Left renal pelvis (tissue), 4 donors: ENCODE measurements around the gene GGN. TPM values are rescaled to one million over a fixed set of nuclear protein-coding genes. Genes with fewer than 3 reads are reported as not detected.
"Not testable (repeated sequence)": the region's sequence is repeated elsewhere in the genome, so short reads cannot be mapped to it uniquely, and the experiment has no call there.

Experiments used
- DNase-seq, 4 donors: peaks; one replicate each; pipeline ENCODE4 v3.0.0-alpha.2; 2013; ENCODE audit warnings: low read depth in 4 of 4, low spot score in 3 of 4
- polyA plus RNA-seq, 4 donors: library from polyadenylated mRNA; unstranded; fragments of 120-200 nt; gene quantifications; one replicate each; pipeline ENCODE4 v1.2.1, GENCODE V29; 2013; ENCODE audit not compliant: insufficient read length in 4 of 4

Gene GGN, protein sequence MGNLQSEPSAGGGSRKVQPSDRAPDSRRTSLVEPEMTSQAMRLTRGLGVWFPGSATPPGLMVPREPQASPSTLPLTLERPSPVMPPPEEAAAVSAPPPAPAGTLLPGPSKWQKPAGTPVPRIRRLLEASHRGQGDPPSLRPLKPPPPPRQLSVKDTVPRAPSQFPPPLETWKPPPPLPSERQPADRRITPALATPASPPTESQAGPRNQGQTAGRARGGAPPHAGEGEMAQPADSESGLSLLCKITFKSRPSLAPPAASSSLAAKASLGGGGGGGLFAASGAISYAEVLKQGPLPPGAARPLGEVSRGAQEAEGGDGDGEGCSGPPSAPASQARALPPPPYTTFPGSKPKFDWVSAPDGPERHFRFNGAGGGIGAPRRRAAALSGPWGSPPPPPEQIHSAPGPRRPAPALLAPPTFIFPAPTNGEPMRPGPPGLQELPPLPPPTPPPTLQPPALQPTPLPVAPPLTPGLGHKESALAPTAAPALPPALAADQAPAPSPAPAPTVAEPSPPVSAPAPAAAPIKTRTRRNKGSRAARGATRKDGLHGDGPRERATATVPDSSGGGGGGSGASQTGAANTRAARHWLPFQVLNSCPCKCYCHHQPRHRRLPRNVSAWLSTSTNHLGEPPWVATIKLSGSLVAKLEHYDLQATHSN
- under 1 TPM; 0.19 to 0.92 (median 0.56) TPM for polyA plus RNA-seq

DNA sequence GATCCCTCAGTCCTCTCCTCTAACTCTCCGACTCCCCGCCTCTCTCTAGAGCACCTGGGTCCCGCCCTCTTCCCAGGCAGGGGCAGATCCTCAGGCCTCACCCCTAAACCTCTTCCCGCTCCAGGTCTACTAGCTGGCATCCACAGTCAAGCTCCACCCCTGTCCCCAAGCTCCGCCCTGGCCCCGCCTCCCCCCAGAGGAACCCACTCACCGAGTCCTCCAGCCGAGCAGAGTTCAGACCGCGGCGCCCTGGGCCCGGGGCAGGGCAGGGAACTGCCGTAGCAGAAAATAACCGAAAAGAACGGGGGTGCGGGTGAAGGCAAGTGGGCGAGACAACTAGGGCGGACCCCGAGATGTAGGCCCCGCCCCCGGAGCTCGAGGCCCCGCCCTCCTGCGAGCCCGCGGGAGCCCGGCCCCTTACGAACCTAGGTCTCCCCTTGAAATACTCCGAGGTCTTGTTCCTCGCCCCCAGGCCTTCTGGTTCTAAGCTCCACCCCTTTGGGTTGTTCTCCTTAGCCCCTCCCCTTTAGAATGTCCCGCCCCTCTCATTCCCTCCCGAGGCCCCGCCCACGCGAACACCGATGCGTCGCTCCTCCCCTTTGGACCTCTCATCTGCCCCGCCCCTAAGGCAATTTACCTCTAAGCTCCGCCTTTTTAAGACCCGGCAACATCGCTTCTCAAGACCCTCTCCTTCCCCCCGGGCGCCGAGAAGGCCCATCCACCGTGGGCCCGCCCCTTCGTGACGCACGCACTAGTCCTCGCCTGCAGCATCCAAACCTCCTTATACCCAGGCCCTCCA, at the start of gene GGN:
Gene GGN (minus strand): TSS at position 485 of the 799 bp plus-strand sequence. CDS start 773 bp downstream, outside the sequence.
- DNase-seq: peak in 2 of 4 donors; percentile 44 to 49

DNA sequence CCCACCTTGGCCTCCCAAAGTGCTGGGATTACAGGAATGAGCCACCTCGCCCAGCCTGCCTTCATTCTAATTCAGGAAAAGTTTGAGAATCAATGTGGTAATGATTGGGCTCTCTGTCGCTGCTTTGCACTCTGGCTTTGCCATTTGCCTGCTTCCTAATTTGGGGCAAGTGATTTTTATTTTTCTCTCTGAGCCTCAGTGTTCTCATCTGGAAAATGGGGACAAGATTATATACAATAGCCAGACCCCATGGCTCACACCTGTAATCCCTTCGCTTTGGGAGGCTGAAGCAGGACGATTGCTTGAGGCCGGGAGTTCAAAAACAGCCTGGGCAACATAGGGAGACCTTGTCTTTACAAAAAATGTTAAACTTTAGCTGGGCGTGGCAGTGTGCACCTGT, 49.5 kb upstream of the GGN start:
- DNase-seq: no peak

DNA sequence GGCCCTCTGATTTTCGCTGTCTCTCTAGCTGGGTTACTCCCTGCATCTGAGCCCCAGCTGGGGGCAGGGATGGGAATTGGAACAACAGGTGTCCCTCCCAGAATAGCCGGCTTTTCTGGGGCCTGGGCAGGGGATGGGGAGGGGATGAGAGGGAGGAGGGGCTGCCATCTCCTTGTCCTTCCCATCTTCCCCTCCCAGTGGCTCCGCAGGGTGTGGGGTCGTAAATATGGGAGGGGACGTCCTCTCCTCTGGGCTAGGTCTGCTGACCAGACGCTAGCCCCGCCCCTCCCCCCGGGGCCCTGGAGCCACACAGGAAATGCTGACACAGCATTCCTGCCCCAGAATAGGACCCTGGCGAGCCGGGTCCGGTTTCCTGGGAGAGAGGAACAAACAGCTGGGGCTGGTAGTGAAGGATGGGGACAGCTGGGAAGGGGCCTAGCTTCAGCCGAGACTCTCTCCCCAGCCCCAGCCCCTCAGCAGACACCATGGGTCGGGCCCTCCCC, 46.8 kb upstream of the GGN start:
- peak in 2 of 4 donors; percentile 26 to 36 for DNase-seq

DNA sequence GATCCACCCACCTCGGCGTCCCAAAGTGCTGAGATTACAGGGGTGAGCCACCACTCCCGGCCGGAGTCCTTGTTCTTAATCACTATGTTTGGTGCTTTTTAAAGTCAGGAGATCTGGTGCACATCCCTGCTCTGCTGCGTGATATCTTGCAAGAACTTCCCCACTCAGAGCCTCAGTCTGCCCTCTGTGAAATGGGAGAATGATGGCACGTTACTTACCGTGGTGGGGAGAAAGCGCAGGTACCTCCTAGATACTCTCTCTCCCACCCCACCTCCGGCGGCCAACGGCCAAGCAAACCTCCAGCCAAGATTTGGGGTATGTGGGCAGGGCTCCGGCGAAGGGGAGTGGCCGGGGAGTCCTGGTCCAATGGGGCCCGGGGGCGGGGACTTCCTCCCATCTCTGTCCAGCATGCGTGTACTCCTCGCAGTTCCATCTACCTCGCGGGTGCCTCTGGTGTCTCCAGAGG, 45.5 kb upstream of the GGN start, which contains the start of gene RYR1:
Gene RYR1 (plus strand): TSS at position 424 of the 466 bp plus-strand sequence. CDS start 139 bp downstream, outside the sequence.
- DNase-seq: no peak

DNA sequence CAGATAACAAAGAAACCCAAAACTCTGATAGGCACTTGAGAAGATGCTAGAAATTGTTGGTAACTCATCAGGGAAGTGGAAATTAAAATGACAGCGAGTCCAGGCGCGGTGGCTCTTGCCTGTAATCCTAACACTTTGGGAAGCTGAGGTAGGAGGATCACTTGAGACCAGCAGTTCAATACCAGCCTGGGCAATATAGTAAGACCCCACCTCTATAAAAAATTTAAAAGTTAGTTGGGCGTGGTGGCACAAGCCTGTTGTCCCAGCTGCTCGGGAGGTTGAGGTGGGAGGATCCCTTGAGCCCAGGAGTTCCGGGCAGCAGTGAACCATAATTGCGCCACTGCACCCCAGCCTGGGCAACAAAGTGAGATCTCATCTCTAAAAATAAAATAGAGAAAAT, 43.1 kb upstream of the GGN start:
- no peak for DNase-seq

DNA sequence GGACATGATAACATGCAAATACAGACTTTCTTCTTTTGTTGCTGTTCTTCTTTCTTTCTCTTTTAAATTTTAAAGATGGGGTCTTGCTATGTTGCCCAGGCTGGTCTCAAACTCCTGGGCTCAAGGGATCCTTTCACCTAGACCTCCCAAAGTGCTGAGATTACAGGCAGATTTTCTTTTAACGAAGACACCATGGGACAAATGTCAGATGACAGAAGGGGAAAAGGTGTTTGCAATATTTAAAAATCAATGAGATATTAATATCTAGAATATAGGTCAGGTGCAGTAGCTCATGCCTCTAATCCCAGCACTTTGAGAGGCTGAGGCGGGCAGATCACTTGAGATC, 42.0 kb upstream of the GGN start:
- no peak for DNase-seq

DNA sequence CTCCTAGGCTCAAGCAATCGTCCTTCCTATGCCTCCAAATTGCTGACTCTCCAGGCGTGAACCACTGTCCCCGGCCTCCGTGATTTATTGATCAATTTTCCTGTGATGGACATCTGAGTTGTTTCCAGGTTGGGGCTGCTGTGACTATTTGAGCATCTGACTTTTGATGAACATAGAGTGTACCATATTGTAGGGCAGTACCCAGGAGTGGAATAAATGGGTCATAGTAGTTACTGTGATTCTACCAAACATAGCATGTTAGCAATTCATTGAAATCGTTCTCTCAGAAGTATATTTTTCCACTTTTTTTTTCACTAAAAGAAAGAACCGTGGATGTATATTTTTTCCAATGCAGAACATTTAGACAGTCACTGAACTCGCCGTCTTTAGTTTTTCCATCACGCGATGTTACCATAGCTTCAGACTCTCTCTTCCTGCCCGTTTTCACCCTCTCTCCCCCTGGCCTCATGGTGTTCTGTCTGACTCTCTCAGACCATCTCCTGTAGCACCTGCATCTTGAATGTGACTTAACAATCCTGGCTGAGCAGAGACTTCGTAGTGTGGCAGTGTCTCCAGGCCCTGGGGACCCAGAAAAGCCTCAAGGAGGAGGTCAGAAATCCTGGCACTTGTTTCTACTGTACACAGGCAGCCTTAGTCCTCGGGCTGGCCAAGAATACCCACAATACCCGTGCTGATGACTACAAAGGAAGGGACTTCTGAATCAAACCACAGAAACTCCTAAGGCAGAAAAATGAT, 41.4 kb upstream of the GGN start:
- no peak for DNase-seq

DNA sequence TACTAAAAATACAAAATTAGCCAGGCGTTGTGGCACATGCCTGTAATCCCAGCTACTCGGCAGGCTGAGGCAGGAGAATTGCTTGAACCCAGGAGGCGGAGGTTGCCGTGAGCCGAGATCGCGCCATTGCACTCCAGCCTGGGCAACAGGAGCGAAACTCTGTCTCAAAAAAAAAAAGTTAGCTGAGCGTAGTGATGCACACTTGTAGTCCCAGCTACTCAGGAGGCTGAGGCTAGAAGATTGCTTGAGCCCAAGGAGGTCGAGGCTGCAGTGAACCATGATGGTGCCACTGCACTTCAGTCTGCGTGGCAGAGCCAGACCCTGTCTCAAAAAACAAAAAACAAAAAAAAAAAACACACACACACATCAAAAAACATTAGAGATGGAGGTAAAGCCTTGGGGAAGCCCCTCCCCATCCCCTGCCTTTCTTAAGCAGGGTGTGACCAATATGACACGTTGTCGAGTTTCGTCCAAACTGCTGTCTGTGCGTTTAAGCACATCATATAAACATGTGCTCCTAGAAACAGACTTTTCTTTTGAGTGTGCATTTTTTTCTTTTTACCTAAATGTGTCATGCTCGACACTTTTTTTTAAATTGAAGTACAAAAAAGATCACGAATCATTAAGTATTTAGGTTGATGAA, 39.3 kb upstream of the GGN start:
- not testable (repeated sequence) for DNase-seq

DNA sequence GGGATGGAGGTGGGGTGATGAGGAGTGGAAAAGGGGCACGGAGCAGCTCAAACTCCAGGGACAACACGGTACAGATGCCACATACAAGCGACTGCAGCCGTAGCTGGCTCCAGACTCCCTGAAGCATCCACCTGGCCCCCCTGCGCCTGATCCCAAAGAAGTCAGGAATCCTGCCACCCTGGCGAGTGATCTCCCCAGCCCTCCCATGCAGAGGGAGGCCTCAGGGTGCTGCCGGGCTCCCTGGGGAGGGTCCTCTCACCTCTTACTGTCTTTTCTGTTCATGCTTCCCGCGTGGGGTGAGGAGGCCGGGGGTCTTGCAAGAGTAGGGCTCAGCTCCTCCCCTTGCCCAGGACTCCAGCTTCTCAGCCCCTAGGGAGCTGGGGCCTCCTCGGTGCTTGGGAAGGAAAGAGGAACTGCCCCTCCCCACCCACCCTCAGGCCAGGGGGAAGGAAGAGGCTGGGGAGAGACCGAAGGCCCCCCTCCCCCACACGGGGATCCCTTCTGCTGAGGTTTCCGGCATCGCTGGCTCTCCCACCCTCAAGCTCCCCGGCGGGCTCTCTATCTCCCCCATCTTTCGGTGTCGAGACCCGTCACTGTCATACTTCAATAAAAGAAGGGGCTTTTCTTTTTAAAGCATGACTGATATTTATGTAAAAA, 38.1 kb upstream of the GGN start, which contains the start of gene RASGRP4:
Gene RASGRP4 (minus strand): TSS at position 410 of the 657 bp plus-strand sequence. CDS start 128 bp downstream, at position 282.
- DNase-seq: no peak

DNA sequence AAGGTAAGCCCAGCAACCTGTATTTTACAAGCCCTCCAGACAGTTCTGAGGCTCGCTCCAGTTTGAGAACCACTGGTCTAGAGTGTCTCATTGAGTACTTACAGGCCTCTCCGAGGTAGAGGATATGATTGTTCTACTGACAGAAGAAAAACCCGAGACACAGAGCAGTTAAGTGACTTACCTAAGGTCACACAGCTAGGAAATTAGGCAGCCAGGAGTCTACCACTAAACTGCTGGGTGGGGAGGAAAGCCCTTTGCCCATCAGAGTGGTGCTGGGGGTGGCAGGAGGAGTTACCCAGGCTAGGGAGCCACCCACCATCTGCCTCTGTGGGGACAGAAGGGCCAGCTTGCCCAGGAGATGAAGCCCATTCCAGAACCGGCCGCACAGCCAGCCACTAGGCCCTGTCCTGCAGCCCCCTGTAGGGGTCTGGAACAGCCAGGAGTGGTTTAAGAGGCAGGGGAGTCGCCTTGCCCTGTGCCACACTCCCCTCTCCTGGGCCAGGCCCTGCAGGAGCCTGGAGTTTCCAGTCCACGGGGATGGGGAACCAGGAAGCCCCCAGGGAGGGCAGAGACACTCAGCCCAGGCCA, 37.5 kb upstream of the GGN start:
- no peak for DNase-seq

DNA sequence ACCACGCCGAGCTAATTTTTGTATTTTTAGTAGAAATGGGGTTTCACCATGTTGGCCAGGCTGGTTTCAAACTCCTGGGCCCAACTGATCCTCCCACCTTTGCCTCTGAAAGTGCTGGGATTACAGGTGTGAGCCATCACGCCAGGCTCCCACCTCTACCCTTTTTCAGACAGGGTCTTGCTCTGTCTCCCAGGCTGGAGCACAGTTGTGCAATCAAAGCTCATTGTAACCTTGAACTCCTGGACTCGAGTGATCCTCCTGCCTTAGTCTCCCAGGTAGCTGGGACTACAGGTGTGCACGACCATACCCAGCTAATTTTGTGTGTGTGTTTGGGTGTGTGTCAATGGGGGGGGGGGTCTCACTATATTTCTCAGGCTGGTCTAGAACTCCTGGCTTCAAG, 36.4 kb upstream of the GGN start:
- DNase-seq: no peak

DNA sequence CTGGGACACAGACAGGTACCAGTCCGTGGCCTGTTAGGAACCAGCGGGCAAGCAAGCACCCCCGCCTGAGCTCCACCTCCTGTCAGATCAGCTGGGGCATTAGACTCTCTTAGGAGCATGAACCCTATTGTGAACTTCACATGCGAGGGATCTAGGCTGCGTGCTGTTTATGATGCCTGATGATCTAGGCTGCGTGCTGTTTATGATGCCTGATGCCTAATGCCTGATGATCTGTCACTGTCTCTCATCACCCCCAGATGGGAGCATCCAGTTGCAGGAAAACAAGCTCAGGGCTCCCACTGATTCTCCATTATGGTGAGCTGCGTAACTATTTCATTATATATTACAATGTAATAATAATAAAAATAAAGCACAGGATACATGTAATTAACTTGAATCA, 34.6 kb upstream of the GGN start:
- no peak for DNase-seq

DNA sequence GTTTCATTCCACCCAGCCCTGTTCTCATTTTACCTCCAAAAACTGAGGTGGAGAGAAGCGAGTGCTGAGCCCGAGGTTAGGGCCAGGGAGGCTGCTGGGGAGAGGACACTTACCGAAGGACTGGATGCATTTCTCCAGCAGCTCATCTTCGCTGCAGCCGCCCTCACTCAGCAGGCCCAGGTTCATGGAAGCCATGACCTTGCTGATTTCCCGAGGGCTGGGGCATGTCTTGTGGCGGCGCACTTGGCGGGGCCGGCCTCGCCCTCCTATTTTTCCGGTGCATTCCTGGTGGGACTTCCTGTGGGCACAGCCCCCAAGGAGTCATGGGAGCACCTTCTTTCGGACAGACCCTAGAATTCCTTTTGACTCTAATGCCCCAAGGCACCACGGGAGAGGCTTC, 34.0 kb upstream of the GGN start:
- no peak for DNase-seq

DNA sequence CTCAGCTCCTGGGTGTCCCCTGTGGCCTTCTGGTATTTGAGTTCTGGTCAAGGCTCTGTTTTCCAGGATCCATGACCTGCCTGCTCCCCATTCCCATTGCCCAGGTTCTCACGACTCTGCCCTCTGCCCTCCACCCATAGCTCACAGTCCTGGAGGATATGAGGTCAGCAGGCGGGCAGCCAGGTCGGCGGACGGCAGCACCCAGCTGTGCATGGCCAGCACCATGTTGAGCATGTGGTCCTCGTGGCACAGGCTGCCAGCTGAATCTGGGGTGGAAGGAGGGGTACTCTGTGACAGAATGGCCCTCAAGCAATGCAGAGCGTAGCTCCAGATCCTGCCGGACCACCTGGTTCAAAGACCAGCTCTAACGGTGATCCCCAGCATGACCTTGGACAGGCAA, 33.1 kb upstream of the GGN start:
- no peak for DNase-seq

DNA sequence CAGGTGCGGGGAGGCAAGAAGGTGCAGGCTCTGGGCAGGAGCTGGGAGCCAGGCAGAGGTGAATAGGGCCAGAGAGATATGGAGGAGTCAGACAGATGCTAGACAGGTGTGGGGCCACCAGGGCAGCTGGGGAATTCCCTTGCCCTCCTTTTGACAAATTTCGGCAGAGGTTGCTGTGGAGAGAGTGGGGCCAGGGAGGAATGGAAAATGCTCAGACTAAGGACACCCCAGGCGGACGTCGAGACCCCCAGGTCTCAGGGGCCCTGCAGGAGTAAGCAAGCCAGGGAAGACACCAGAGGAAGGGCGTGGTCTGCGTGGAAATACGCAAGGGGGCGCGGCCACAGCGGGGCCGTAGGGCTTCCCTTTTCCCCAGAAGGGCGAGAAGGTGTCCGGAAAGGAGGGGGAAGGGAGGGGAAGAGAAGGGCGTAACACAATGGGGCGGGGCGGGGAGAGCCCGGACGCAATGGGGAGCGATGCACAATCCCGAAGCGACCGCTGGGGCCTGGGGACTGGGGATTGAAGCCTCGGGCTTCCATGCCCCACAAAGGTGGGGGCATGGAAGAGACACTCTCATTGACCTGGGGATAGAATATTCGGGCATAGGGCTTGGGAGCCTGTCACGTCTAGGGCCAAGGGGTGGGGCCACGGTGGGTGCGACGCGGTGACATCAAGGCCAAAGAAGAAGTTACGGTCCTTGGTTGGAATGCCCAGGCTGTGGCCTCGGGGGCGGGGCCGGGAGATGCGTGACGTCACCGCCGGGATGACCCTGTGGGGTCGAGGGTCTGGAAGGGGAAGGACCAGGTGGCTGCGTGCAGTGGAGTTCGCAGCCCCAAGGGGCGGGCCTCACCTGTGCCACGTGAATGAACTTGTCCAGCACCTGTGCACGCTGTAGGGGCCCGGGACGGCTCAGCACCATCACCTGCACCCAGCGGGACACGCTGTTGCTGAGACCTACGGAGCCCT, 30.0 kb upstream of the GGN start:
- no peak for DNase-seq

DNA sequence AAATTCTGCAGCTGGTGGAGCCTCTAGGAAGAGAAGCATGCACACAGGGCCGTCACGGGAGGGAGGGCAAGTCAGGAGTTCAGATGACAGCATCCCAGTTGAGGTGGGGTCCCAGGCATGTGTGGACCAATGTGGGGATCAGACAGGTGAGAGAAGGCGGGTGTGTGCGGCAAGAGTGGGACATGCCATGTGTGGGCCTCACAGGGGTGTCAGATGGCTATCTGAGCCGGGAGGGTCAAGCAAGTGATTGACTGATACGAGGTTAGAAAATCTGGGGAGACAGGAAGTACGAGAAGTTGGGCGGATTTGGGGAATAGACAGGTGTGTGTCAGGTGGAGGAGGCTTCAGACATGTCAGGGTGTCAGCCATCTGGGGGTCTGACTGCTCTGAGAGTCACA, 29.3 kb upstream of the GGN start:
- no peak for DNase-seq

DNA sequence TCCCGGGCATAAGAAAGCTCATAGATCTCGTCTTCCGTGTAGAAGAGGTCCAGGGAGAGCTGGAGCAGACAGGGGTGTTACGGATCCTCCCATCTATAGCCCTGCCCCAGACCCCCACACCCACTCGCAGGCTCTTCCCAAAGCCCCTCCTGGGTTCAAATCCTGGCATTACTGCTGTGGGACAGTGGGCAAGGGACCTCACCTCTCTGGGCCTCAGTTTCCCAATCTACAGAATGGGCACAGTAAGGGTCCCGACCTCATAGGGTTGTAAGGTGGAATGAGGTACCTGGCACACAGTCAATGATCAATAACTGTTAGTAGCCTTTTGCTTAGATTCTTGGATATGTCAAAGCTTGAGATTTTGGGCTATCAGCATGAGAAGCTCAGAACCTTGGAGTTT, 25.6 kb upstream of the GGN start:
- DNase-seq: no peak

DNA sequence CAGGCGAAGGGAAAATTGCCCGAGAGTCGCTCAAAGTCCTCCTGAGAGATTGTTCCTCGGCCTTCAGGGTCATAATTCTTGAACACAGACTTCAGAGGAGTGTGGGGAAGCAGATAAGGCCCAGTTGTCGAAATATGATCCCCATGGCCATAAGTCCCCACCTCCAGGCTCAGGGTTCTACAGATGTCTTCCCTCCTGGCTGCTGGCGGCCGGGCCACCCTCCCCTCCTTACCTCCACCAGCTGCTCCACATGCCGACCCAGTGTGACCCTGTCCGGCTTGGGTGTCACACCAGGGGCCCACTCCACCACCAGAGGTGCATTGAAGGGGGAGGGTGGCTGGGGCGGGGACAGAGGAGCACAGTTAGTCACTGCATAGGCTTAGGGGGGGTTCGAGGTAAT, 25.1 kb upstream of the GGN start:
- no peak for DNase-seq
